ENCODE measurements around the gene CRYGD. TPM values are rescaled to one million over a fixed set of nuclear protein-coding genes. Genes with fewer than 3 reads are reported as not detected.

Gene CRYGD
- total RNA-seq, 1 experiment from 2014 or later, result 4.6 TPM

GRCh38 chr2:208127090-208127489 is 2.8 kb upstream of the CRYGD start:
- Mint-ChIP-seq H3K27me3 (ENCODE audit: low read depth) (no peaks in the 10 kb centered on the region; the same call in 1 of the 2 replicates), H3K4me3 (no peak overlapping the region), H3K36me3 (no peaks in the 10 kb centered on the region), H3K27ac (no peak overlapping the region), H3K9me3 (peaks cover 7% of the 10 kb centered on the region), H3K4me1 (peaks cover 17% of the 10 kb centered on the region)
- no peak for ATAC-seq
- POLR2A ChIA-PET, result no interaction called here
- no peak for DNase-seq (ENCODE audit: low spot score)
- CTCF ChIA-PET, result interaction anchor here (1.0 kb wide), 1 partner anchor 128 kb away, joined by 3 read pairs; the partner anchor contains the start of gene IDH1
- TF ChIP-seq TCF7 (CRISPR knock-in tag; IDR thresholded peaks at IDR 0.05; ENCODE audit: low read depth), result no peak
- no peak for TF ChIP-seq AFF4 (CRISPR knock-in tag; IDR thresholded peaks at IDR 0.05; ENCODE audit: borderline replicate concordance)
- TF ChIP-seq E2F5 (CRISPR knock-in tag; IDR thresholded peaks at IDR 0.05), result no peak
- no peak for TF ChIP-seq GABPB1 (CRISPR knock-in tag; IDR thresholded peaks at IDR 0.05)
- TF ChIP-seq ZNF416 (CRISPR knock-in tag; IDR thresholded peaks at IDR 0.05), result no peak
- TF ChIP-seq ZNF396 (CRISPR knock-in tag; IDR thresholded peaks at IDR 0.05; ENCODE audit: borderline replicate concordance), result no peak
- TF ChIP-seq ATF3 (CRISPR knock-in tag; conservative IDR thresholded peaks at IDR 0.05), result no peak
- TF ChIP-seq CTCF (IDR thresholded peaks at IDR 0.05), result no peak
- no peak for TF ChIP-seq SMAD3 (CRISPR knock-in tag; IDR thresholded peaks at IDR 0.05; ENCODE audit: borderline replicate concordance)
- no peak for TF ChIP-seq USF1 (CRISPR knock-in tag; IDR thresholded peaks at IDR 0.05)
- TF ChIP-seq FOXP4 (CRISPR knock-in tag; IDR thresholded peaks at IDR 0.05), result no peak
- no peak for TF ChIP-seq PRRX2 (CRISPR knock-in tag; IDR thresholded peaks at IDR 0.05)
- no peak for TF ChIP-seq ZNF219 (CRISPR knock-in tag; IDR thresholded peaks at IDR 0.05; ENCODE audit: borderline replicate concordance)
- no peak for TF ChIP-seq PRDM15 (CRISPR knock-in tag; IDR thresholded peaks at IDR 0.05)
- no peak for TF ChIP-seq PREB (CRISPR knock-in tag; IDR thresholded peaks at IDR 0.05; ENCODE audit: borderline replicate concordance)
- TF ChIP-seq ZNF263 (CRISPR knock-in tag; IDR thresholded peaks at IDR 0.05; ENCODE audit: low read depth), result no peak
- TF ChIP-seq MYBL2 (CRISPR knock-in tag; IDR thresholded peaks at IDR 0.05), result no peak
